Astrocyte (in vitro differentiated cells and primary cell): Measurements from ENCODE around the gene CCDC93.

ENCODE experiments used
- CTCF ChIP-seq: IDR thresholded peaks from 2 replicates; pipeline ENCODE4 v1.5.1; 2011; ENCODE audit warnings: low read depth, mild to moderate bottlenecking, inconsistent platforms, low read length, moderate library complexity; ENCODE audit not compliant: insufficient read depth
- EZH2 ChIP-seq: IDR thresholded peaks from 2 replicates; pipeline ENCODE4 v1.6.1; 2012; ENCODE audit warnings: mild to moderate bottlenecking, low read length, inconsistent platforms; ENCODE audit not compliant: insufficient read depth

- TF ChIP-seq EZH2, result no peak
- TF ChIP-seq CTCF, result no peak
Observed at GRCh38 chr2:117967977-117968718, 45.7 kb downstream of the CCDC93 start.
